ENCODE results near the gene DLGAP1.
"Not testable (repeated sequence)": the region's sequence is repeated elsewhere in the genome, so short reads cannot be mapped to it uniquely, and the experiment has no call there.

Gene DLGAP1

GRCh38 chr18:3604498-3605408, 850.4 kb downstream of the DLGAP1 start:
- DNase-seq (ENCODE audit: low read depth) = peak; percentile 97

- DNase-seq (ENCODE audit: low read depth) = no peak
Observed at GRCh38 chr18:3604235-3604497, 850.9 kb downstream of the DLGAP1 start.

GRCh38 chr18:3603421-3604234, 851.5 kb downstream of the DLGAP1 start:
- DNase-seq (ENCODE audit: low read depth) = peak; percentile 96

GRCh38 chr18:3601106-3601755, 853.9 kb downstream of the DLGAP1 start:
- DNase-seq (ENCODE audit: low read depth) = not testable (repeated sequence)

- DNase-seq (ENCODE audit: low read depth) = no peak
Observed at GRCh38 chr18:3599861-3600260, 855.2 kb downstream of the DLGAP1 start.

GRCh38 chr18:3599195-3599594, 855.9 kb downstream of the DLGAP1 start:
- no peak for DNase-seq (ENCODE audit: low read depth)

- DNase-seq (ENCODE audit: low read depth) = no peak
Observed at GRCh38 chr18:3598581-3598980, 856.5 kb downstream of the DLGAP1 start.

- DNase-seq (ENCODE audit: low read depth) = peak; percentile 41
Observed at GRCh38 chr18:3597409-3598357, 857.4 kb downstream of the DLGAP1 start.

DNA sequence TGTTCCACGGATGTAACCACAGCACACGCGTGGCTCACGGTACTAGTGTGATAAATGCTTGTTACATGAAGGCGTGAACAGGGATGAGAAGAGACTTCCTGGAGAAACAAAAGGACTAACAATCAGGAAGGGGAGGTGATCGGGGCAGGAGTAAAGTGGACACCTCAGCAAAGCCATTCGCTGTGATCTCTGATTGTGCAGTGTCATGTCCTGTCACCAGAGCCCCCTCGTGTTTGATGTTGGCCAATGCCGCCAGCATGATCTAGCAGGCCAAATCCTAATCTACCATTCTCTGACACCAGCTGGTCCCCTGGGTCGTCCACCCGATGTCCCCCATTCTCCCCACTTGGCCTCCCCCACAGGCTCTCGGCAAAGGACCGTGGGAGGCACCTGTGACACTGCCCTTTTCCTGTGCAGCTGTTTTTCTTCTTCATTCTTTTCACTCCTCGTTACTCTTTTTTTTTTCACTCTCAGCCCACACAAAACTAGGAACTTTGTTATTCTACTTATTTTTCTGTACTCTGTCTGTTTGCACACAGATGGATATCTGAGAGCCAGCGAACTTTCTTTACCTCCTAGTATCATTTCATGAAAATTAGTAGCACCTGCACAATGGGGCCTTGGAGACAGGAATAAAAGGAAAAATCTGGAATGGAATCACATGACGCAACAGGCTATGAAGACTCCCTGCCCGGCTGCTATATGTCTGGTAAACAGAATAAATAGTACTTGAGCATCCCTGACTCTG, 858.3 kb downstream of the DLGAP1 start:
- peak; percentile 26 for DNase-seq (ENCODE audit: low read depth)

DNA sequence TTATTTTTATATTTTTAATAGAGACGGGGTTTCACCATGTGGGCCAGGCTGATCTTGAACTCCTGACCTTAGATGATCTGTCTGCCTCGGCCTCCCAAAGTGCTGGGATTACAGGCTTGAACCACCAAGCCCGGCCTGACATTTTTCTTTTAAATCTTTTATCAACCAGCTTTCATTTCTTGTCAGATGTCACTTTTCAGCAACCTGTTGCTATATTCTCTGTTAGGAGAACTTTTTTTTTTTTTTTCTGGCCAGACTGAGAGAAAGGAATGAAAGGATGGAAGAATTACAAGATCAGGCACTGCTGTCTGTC, 858.8 kb downstream of the DLGAP1 start:
- DNase-seq (ENCODE audit: low read depth) = no peak

- peak; percentile 98 for DNase-seq (ENCODE audit: low read depth)
Observed at GRCh38 chr18:3595369-3596273, 859.5 kb downstream of the DLGAP1 start.

DNA sequence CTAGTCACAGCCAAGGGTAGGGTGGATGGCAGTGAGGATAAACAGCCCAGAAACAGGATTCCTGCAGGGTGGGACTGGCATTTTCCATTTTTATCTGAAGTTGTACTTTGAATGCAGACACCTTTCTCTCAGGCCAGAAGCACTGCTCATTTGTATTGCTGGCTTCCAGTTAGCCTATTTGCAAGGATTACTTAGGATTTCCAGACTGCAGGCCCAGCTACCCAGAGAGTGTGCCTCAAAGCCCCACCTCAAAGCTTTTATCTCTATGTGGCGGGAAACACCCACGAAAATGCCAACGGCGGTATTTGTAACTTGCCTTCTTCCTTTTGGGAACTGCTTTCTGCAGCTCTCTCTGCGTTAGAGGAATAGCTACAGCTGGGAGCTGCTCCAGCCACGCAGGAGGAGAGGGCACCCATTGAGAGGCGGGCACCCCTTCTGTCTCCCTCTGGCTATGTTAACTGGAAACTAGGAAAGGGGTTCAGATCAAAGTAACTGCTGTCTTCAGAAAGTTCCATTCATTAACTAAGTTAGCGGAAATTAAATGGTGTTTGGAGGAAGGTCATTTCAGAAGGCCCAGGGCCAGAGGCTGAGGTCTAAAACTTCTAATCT, 860.2 kb downstream of the DLGAP1 start:
- DNase-seq (ENCODE audit: low read depth) = peak; percentile 84

DNA sequence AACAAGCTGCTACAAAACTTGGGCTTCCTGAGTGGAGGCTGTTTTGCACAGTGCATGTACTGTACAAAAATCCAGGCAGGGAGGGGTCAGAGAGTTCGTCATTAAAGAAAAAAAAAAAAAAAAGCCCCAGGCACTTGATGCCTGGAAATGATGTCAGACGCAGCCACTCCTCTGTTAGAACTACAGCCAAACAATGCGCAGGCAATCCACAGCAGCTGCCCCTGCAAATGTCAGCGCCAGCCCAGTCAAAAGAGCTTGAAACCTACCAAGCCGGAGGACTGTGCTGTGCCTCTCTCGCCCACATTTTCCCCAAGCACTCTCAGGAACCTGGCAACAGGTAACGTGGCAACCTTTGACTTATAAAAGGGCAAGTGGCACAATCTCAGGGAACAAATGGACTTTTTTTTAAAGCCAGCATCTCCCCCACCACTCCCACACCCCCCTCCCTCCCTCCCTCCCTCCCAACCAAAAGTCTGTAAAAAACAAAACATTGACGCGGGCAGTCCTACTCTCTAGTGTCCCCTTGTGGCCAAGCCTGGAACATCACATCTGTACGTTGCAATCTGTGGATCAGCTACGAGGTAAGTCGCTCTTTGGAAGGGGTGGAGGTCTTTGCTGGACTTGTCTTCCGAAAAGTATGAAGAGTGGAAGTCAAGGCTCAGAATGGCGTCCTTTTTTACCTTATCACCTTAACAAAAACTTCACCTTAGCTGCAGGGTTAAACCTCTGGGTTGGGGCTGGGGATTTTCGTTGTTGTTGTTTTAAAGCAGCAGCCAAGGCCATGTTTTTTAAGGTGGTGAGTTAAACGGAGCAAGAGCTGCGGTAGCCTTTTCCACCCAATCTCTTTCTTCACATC, 861.0 kb downstream of the DLGAP1 start:
- DNase-seq (ENCODE audit: low read depth) = peak; percentile 97

- DNase-seq (ENCODE audit: low read depth) = peak; percentile 93
Observed at GRCh38 chr18:3593381-3593903, 861.7 kb downstream of the DLGAP1 start.

GRCh38 chr18:3592864-3593263, 862.2 kb downstream of the DLGAP1 start:
- DNase-seq (ENCODE audit: low read depth) = no peak

- DNase-seq (ENCODE audit: low read depth) = no peak
Observed at GRCh38 chr18:3590096-3590630, 864.9 kb downstream of the DLGAP1 start.

- DNase-seq (ENCODE audit: low read depth) = peak; percentile 72
Observed at GRCh38 chr18:3585656-3586509, 869.2 kb downstream of the DLGAP1 start.

Data from amniotic epithelial cell (primary cell).